OCI-LY7 (cell line): ENCODE measurements around the gene RNF145. TPM values are rescaled to one million over a fixed set of nuclear protein-coding genes. Genes with fewer than 3 reads are reported as not detected.

Source experiments
- BruUV-seq: library from RNA; stranded (reverse); fragments of 400-500 nt; replicated peaks from 2 replicates; lab custom pipeline; 2021; lab: Mats Ljungman, UMichigan
- CTCF ChIA-PET: fragments of 300-600 bp; sonication (Branson Sonifier 250); formaldehyde crosslinking; loops from one replicate; lab custom pipeline; 2022; ENCODE audit warnings: antibody characterized with exemption; ENCODE audit not compliant: unreplicated experiment; lab: Charles Lee
- POLR2A ChIA-PET: fragments of 300-600 bp; sonication (Branson Sonifier 250); formaldehyde crosslinking; loops from one replicate; lab custom pipeline; 2022; ENCODE audit warnings: antibody characterized with exemption; lab: Charles Lee
- DNase-seq: peaks from one replicate; pipeline ENCODE4 v3.0.0-alpha.2; 2015; ENCODE audit warnings: low spot score
- H2AFZ ChIP-seq: fragments of 200-600 bp; sonication (generic), shearing (Covaris generic); 2 replicates; pipeline ENCODE4 v1.6.1; 2014; ENCODE audit warnings: mild to moderate bottlenecking, antibody characterized with exemption, low read length, moderate library complexity
- H3K27ac ChIP-seq: fragments of 200-600 bp; sonication (generic); 2 replicates; pipeline ENCODE4 v1.5.1; 2014; ENCODE audit warnings: mixed run types, low read depth, mild to moderate bottlenecking, moderate library complexity, low read length, inconsistent platforms; ENCODE audit not compliant: poor library complexity, severe bottlenecking
- H3K36me3 ChIP-seq: fragments of 200-600 bp; sonication (generic); 2 replicates; pipeline ENCODE4 v1.6.1; 2014; ENCODE audit warnings: mild to moderate bottlenecking, antibody characterized with exemption, low read length, moderate library complexity, mixed read lengths; ENCODE audit not compliant: insufficient read depth
- H3K4me1 ChIP-seq: fragments of 200-600 bp; sonication (generic); 2 replicates; pipeline ENCODE4 v1.5.1; 2014; ENCODE audit warnings: mild to moderate bottlenecking, low read length; ENCODE audit not compliant: insufficient read depth, poor library complexity, severe bottlenecking
- H3K4me2 ChIP-seq: fragments of 200-600 bp; sonication (generic); 2 replicates; pipeline ENCODE4 v1.6.1; 2014; ENCODE audit warnings: mild to moderate bottlenecking, low read length
- H3K4me3 ChIP-seq: fragments of 200-600 bp; sonication (generic); 2 replicates; pipeline ENCODE4 v1.5.1; 2014; ENCODE audit warnings: mild to moderate bottlenecking, low read depth, low read length; ENCODE audit not compliant: poor library complexity, severe bottlenecking
- H3K79me2 ChIP-seq: fragments of 200-600 bp; sonication (generic); 2 replicates; pipeline ENCODE4 v1.6.1; 2016; ENCODE audit warnings: low read depth, mild to moderate bottlenecking, low read length, moderate library complexity, mixed read lengths; ENCODE audit not compliant: insufficient read depth
- H3K9me2 ChIP-seq: fragments of 200-600 bp; sonication (generic); 2 replicates; pipeline ENCODE4 v1.6.1; 2016; ENCODE audit warnings: mild to moderate bottlenecking, low read length, mixed read lengths; ENCODE audit not compliant: insufficient read depth
- H3K9me3 ChIP-seq: fragments of 200-600 bp; sonication (generic); 2 replicates; pipeline ENCODE4 v1.6.1; 2014; ENCODE audit warnings: mild to moderate bottlenecking, mixed run types, low read length, mixed read lengths
- H4K20me1 ChIP-seq: fragments of 200-600 bp; sonication (generic); 2 replicates; pipeline ENCODE4 v1.6.1; 2014; ENCODE audit warnings: mild to moderate bottlenecking, antibody characterized with exemption, low read length, moderate library complexity, mixed read lengths; ENCODE audit not compliant: insufficient read depth
- EZH2phosphoT487 ChIP-seq: fragments of 200-600 bp; sonication (generic); IDR thresholded peaks from 2 replicates; pipeline ENCODE4 v1.6.1; 2018; ENCODE audit warnings: low read depth, borderline replicate concordance, mild to moderate bottlenecking, mixed run types, antibody characterized with exemption, low read length, moderate library complexity, mixed read lengths
- intact Hi-C: fragments of 100-400 bp; cut with micrococcal nuclease; formaldehyde crosslinking; loops from one replicate; pipeline ENCODE4 v1.10.0; 2022; ENCODE audit not compliant: unreplicated experiment
- total RNA-seq, 2 experiments: library from RNA; depleted of rRNA in 1 of 2; stranded (reverse); fragments of >200 nt in 1 of 2; shearing (Covaris generic) in 1 of 2; gene quantifications; 2 replicates each; pipeline ENCODE4 v1.2.3, GENCODE V29; 2014 to 2022
- TF ChIP-seq, protein P1 (sequence below): fragments of 200-600 bp; sonication (generic); conservative IDR thresholded peaks from 2 replicates; pipeline ENCODE4 v1.5.1; 2014; ENCODE audit warnings: mild to moderate bottlenecking, antibody characterized with exemption, low read length, moderate library complexity, mixed read lengths

Gene RNF145
- total RNA-seq, 2 experiments from 2014 or later = 18.6 to 34.9 TPM

DNA sequence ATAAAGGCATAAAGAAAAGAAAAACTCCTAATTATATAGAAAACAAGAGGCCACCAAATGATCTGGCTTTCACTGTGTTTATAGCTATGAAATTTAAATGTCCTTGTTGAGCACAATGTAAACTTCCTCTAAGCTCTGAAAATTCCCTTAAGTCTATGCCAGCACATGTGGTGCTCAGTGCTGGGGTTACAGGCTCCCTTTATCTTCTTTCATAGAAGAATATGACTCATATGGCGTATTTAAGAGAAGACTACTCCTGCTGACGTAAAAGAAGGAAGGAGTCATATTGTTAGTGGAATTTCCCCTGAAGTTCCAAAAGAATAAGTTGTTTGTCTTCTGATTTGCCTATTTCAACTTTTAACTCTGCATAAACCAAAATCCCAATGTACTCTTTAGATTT lies 30.4 kb downstream of the RNF145 start:
- Histone ChIP-seq H3K4me2 (no peak overlapping the region), H3K36me3 (peaks cover 71% of the 10 kb centered on the region), H3K27ac (no peak overlapping the region), H2AFZ (no peak overlapping the region), H3K9me3 (no peaks in the 10 kb centered on the region), H3K4me1 (no peaks in the 10 kb centered on the region), H3K79me2 (peaks cover 4% of the 10 kb centered on the region; the same call in 1 of the 2 replicates), H3K9me2 (no peaks in the 10 kb centered on the region), H3K4me3 (no peak overlapping the region), H4K20me1 (no peaks in the 10 kb centered on the region)
- ChIA-PET POLR2A (interaction anchor here (1.4 to 2.4 kb wide), 2 partner anchors 11 to 12 kb away, joined by 3 to 20 read pairs; no protein-coding TSS in a partner anchor), CTCF (no interaction called here)
- no peak for TF ChIP-seq EZH2phosphoT487
- TF ChIP-seq, protein P1, sequence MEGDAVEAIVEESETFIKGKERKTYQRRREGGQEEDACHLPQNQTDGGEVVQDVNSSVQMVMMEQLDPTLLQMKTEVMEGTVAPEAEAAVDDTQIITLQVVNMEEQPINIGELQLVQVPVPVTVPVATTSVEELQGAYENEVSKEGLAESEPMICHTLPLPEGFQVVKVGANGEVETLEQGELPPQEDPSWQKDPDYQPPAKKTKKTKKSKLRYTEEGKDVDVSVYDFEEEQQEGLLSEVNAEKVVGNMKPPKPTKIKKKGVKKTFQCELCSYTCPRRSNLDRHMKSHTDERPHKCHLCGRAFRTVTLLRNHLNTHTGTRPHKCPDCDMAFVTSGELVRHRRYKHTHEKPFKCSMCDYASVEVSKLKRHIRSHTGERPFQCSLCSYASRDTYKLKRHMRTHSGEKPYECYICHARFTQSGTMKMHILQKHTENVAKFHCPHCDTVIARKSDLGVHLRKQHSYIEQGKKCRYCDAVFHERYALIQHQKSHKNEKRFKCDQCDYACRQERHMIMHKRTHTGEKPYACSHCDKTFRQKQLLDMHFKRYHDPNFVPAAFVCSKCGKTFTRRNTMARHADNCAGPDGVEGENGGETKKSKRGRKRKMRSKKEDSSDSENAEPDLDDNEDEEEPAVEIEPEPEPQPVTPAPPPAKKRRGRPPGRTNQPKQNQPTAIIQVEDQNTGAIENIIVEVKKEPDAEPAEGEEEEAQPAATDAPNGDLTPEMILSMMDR = no peak
- intact Hi-C loops = no loop called here
- no peak for DNase-seq
- no TSS peak for BruUV-seq

DNA sequence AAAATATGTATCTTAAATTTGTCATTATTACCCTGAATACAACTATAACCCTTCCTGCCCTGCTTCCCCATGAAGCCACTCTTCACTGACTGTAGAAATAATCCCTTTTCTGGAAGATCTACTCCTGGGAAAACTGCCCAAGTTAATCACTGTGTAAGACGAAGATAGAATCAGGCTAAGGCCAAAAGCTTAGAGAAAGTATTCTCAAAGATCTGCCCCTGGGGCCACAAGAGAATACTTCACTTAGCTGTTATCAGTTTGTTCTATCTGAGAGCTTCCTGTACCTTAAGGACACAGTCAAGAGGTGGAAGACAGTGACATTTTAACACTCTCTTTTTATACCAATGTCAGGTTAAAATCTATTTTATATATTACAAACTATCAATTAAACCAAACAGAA lies 33.8 kb downstream of the RNF145 start:
- Histone ChIP-seq H2AFZ (no peak overlapping the region), H3K79me2 (no peaks in the 10 kb centered on the region; the same call in 1 of the 2 replicates), H3K4me2 (no peak overlapping the region), H3K9me3 (no peaks in the 10 kb centered on the region), H3K4me3 (no peak overlapping the region), H3K4me1 (no peaks in the 10 kb centered on the region), H3K36me3 (peaks cover 72% of the 10 kb centered on the region), H3K9me2 (no peaks in the 10 kb centered on the region), H3K27ac (no peak overlapping the region), H4K20me1 (no peaks in the 10 kb centered on the region)
- intact Hi-C loops = no loop called here
- BruUV-seq = no TSS peak
- TF ChIP-seq, protein P1 = no peak
- no peak for TF ChIP-seq EZH2phosphoT487
- CTCF ChIA-PET = no interaction called here
- no peak for DNase-seq
- POLR2A ChIA-PET = interaction anchor here (0.9 kb wide), 1 partner anchor 19 kb away, joined by 3 read pairs; no protein-coding TSS in a partner anchor

DNA sequence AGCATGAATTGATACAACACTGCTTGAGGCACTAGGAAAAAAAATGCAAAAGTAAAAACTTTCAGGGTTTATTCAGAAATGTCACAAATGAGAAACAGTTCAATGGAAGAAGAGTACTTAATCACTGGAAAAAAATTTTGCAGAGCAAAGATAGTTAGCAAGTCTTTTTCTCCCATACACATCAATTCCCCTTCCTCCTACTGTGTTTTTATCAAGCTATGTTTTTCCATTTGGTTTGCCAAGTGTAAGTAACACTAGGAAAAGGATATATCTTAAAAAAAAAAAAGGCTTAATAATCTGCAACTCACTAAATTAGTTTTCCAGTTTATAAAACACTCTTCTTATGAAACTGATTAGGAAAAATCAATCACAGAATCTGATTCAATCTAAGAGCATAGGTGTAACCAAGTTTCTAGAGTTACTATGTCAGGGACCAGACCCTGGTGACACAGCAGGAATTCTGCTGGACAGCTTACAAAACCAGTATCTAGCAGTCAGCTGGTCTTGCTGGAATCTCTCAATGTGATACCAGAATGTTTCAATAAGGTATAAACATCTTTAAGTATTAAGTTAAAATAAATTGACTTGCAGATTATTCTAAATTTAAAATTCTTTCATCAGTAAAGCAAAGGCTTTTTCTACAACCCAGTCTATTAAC lies 34.7 kb downstream of the RNF145 start:
- BruUV-seq = no TSS peak
- no peaks in the 10 kb centered on the region; the same call in 1 of the 2 replicates for H3K79me2 ChIP-seq
- no peak overlapping the region for H3K4me2 ChIP-seq
- ChIA-PET CTCF (no interaction called here), POLR2A (interaction anchor here (1.2 kb wide), 1 partner anchor 16 kb away, joined by 3 read pairs; no protein-coding TSS in a partner anchor)
- H4K20me1 ChIP-seq = no peaks in the 10 kb centered on the region
- no peak for DNase-seq
- no peaks in the 10 kb centered on the region for H3K9me3 ChIP-seq
- intact Hi-C loops = no loop called here
- TF ChIP-seq, protein P1 = no peak
- no peak for TF ChIP-seq EZH2phosphoT487
- H3K4me3 ChIP-seq = no peak overlapping the region
- no peaks in the 10 kb centered on the region for H3K9me2 ChIP-seq
- H3K36me3 ChIP-seq = peaks cover 64% of the 10 kb centered on the region
- no peak overlapping the region for H2AFZ ChIP-seq
- H3K27ac ChIP-seq = no peak overlapping the region
- H3K4me1 ChIP-seq = no peaks in the 10 kb centered on the region
